Measurements from ENCODE around the gene BICD2.

Gene BICD2

DNA sequence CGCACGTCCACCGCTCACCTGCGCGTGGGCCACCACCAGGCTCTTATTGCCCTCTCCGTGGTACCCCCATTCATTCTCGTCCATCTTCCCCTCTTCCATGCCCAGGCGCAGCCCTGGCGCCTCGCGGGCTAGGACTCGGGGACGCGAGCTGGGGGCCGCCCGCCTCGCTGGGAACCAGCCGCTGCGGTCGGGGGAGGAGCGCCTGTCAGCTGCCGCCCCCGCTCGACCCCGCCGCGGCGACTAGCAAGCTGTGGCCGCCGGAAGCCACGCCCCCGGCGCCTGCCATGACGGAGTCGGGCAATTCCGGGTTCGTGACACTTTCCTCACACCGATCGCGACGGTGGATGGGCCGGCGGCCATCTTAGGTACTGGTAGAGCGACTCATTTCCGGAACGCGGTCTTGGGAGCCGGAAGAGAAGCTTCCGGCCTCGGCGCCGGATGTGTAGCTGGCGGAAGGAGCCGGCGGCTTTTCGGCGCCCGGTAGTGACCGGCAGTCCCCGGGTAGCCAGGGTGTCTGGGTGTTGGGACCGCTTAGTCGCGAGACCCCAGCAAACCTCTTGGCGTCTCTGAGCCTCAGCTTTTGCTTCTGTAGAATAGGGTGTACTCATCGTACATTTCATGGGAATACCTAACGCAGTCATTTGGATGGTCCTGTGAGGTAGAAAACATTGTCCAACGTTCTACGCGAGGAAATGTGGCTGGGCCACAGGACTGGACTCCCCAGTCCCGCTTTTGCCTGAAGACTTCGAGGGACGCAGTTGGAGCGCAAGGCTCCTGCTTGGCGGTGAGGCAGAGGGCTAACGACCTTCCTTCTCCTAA lies 94.5 kb downstream of the BICD2 start, which contains the start of gene IPPK:
Gene IPPK, minus strand, starts transcription at position 242 of the 819 bp plus-strand sequence. Its CDS starts 143 bp downstream, at position 99.
- TF ChIP-seq CSDC2 (CRISPR knock-in tag; IDR thresholded peaks at IDR 0.05), result no peak
- 0 out of 2 replicates have a peak, but pooled peaks have one; percentile 8 for TF ChIP-seq ZNF8 (CRISPR knock-in tag; IDR thresholded peaks at IDR 0.05)
- ATAC-seq, result peak; percentile 92

DNA sequence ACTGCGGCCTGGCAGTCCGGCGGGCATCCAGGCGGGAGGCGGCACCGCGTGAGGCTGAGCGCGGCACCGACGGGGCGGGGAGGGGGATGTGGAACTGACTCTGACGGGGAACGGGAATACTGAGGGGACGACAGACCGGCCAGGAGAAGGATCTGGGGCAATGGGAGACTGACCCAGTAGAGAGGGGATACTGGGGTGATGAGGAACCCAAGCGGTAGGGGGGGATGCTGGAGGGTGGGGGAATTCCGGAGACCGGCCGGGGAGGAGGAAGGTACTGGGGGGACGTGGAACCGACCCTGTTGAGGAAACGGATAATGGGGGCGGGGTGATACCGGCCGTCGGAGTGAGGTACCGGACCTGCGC lies 95.1 kb downstream of the BICD2 start:
- ATAC-seq, result no peak; the same call in 2 of the 3 replicates
- TF ChIP-seq PPARA (CRISPR knock-in tag; IDR thresholded peaks at IDR 0.05; ENCODE audit: borderline replicate concordance) (no peak), ZFP30 (CRISPR knock-in tag; IDR thresholded peaks at IDR 0.05) (no peak), TOX (CRISPR knock-in tag; IDR thresholded peaks at IDR 0.05; ENCODE audit: borderline replicate concordance) (no peak), ZFP3 (CRISPR knock-in tag; IDR thresholded peaks at IDR 0.05) (no peak)
- TF ChIP-seq, protein P1, sequence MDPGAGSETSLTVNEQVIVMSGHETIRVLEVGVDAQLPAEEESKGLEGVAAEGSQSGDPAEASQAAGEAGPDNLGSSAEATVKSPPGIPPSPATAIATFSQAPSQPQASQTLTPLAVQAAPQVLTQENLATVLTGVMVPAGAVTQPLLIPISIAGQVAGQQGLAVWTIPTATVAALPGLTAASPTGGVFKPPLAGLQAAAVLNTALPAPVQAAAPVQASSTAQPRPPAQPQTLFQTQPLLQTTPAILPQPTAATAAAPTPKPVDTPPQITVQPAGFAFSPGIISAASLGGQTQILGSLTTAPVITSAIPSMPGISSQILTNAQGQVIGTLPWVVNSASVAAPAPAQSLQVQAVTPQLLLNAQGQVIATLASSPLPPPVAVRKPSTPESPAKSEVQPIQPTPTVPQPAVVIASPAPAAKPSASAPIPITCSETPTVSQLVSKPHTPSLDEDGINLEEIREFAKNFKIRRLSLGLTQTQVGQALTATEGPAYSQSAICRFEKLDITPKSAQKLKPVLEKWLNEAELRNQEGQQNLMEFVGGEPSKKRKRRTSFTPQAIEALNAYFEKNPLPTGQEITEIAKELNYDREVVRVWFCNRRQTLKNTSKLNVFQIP (CRISPR knock-in tag; IDR thresholded peaks at IDR 0.05; ENCODE audit: borderline replicate concordance, low read depth), result no peak
- TF ChIP-seq, protein P2, sequence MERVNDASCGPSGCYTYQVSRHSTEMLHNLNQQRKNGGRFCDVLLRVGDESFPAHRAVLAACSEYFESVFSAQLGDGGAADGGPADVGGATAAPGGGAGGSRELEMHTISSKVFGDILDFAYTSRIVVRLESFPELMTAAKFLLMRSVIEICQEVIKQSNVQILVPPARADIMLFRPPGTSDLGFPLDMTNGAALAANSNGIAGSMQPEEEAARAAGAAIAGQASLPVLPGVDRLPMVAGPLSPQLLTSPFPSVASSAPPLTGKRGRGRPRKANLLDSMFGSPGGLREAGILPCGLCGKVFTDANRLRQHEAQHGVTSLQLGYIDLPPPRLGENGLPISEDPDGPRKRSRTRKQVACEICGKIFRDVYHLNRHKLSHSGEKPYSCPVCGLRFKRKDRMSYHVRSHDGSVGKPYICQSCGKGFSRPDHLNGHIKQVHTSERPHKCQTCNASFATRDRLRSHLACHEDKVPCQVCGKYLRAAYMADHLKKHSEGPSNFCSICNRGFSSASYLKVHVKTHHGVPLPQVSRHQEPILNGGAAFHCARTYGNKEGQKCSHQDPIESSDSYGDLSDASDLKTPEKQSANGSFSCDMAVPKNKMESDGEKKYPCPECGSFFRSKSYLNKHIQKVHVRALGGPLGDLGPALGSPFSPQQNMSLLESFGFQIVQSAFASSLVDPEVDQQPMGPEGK (CRISPR knock-in tag; IDR thresholded peaks at IDR 0.05; ENCODE audit: borderline replicate concordance), result no peak
- TF ChIP-seq, protein P3, sequence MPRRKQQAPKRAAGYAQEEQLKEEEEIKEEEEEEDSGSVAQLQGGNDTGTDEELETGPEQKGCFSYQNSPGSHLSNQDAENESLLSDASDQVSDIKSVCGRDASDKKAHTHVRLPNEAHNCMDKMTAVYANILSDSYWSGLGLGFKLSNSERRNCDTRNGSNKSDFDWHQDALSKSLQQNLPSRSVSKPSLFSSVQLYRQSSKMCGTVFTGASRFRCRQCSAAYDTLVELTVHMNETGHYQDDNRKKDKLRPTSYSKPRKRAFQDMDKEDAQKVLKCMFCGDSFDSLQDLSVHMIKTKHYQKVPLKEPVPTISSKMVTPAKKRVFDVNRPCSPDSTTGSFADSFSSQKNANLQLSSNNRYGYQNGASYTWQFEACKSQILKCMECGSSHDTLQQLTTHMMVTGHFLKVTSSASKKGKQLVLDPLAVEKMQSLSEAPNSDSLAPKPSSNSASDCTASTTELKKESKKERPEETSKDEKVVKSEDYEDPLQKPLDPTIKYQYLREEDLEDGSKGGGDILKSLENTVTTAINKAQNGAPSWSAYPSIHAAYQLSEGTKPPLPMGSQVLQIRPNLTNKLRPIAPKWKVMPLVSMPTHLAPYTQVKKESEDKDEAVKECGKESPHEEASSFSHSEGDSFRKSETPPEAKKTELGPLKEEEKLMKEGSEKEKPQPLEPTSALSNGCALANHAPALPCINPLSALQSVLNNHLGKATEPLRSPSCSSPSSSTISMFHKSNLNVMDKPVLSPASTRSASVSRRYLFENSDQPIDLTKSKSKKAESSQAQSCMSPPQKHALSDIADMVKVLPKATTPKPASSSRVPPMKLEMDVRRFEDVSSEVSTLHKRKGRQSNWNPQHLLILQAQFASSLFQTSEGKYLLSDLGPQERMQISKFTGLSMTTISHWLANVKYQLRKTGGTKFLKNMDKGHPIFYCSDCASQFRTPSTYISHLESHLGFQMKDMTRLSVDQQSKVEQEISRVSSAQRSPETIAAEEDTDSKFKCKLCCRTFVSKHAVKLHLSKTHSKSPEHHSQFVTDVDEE (CRISPR knock-in tag; IDR thresholded peaks at IDR 0.05), result no peak

DNA sequence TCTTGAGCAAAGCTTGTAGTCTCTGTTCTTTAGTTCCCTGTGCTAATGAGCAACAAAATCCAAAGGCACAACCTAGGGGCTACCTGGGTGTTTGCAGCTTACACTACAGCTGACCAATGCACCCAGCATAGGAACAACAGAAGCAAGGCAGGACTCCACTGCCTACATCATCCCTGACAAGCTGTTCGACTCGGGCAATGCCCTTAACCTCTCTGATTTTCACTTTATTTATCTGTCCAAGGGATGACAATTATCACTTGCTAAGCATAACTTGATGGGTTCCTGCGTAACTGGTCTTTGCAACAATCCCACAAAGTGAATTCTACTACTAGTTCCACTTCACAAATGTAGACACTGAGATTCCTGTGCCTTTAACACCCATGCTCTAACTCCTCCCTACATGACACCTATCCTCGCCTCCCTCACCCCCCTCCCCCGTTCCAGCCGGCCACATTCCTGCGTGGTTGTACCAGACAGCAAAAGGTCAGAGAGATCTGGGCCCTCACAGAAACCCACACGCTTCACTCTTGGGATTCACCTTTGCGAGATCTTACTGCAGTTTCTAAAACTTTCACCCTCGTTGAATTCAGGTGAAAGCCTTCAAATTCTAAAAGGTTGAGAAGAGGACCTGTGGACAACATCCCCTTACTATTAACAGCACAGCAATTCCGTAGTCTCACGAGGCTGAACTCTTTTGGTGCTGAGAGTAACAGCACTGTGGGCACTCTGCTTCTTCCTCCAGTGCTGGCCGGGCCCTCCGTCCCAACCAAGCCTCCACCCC lies 95.7 kb downstream of the BICD2 start:
- TF ChIP-seq PPARA (CRISPR knock-in tag; IDR thresholded peaks at IDR 0.05; ENCODE audit: borderline replicate concordance) (no peak), SNAI2 (CRISPR knock-in tag; IDR thresholded peaks at IDR 0.05) (no peak), RARB (CRISPR knock-in tag; IDR thresholded peaks at IDR 0.05) (no peak), GLIS3 (CRISPR knock-in tag; IDR thresholded peaks at IDR 0.05) (no peak), ZNF565 (CRISPR knock-in tag; conservative IDR thresholded peaks at IDR 0.05; ENCODE audit: low read depth) (no peak), ZNF8 (CRISPR knock-in tag; IDR thresholded peaks at IDR 0.05) (no peak), TOX (CRISPR knock-in tag; IDR thresholded peaks at IDR 0.05; ENCODE audit: borderline replicate concordance) (no peak), BACH2 (CRISPR knock-in tag; IDR thresholded peaks at IDR 0.05; ENCODE audit: borderline replicate concordance) (no peak), TCF4 (CRISPR knock-in tag; IDR thresholded peaks at IDR 0.05; ENCODE audit: borderline replicate concordance) (no peak), ISL1 (CRISPR knock-in tag; IDR thresholded peaks at IDR 0.05) (no peak)
- TF ChIP-seq, protein P3 (CRISPR knock-in tag; IDR thresholded peaks at IDR 0.05), result no peak
- TF ChIP-seq, protein P4, sequence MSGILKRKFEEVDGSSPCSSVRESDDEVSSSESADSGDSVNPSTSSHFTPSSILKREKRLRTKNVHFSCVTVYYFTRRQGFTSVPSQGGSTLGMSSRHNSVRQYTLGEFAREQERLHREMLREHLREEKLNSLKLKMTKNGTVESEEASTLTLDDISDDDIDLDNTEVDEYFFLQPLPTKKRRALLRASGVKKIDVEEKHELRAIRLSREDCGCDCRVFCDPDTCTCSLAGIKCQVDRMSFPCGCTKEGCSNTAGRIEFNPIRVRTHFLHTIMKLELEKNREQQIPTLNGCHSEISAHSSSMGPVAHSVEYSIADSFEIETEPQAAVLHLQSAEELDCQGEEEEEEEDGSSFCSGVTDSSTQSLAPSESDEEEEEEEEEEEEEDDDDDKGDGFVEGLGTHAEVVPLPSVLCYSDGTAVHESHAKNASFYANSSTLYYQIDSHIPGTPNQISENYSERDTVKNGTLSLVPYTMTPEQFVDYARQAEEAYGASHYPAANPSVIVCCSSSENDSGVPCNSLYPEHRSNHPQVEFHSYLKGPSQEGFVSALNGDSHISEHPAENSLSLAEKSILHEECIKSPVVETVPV (CRISPR knock-in tag; IDR thresholded peaks at IDR 0.05), result no peak
- ATAC-seq, result peak; percentile 33

Data from SK-N-SH treated with all-trans-retinoic acid at 6 μM for 48 hours (cell line).